RWPE1 (cell line): ENCODE results near the gene TTC8.
A peak's percentile ranks its signal among the peaks of the same experiment; 100 is the strongest.

Source experiments
- CTCF ChIA-PET: fragments of 350-600 bp; sonication (Branson Sonifier 250); formaldehyde crosslinking; extraction: SDS; loops from one replicate; lab custom pipeline; 2021; lab: Yijun Ruan, JAX
- POLR2A ChIA-PET: fragments of 400-600 bp; formaldehyde crosslinking; extraction: SDS; loops from one replicate; lab custom pipeline; 2020; ENCODE audit warnings: antibody characterized with exemption; ENCODE audit not compliant: low non-redundant PET; lab: Yijun Ruan, JAX
- DNase-seq: peaks from one replicate; pipeline ENCODE4 v3.0.0; 2012; ENCODE audit warnings: low spot score
- H3K27ac ChIP-seq: fragments of 450-650 bp; 2 replicates; pipeline ENCODE4 v1.5.1; 2017
- CTCF ChIP-seq: fragments of 450-650 bp; conservative IDR thresholded peaks from 2 replicates; pipeline ENCODE4 v1.5.1; 2017; ENCODE audit warnings: low read depth, mild to moderate bottlenecking

The TTC8 gene

DNA sequence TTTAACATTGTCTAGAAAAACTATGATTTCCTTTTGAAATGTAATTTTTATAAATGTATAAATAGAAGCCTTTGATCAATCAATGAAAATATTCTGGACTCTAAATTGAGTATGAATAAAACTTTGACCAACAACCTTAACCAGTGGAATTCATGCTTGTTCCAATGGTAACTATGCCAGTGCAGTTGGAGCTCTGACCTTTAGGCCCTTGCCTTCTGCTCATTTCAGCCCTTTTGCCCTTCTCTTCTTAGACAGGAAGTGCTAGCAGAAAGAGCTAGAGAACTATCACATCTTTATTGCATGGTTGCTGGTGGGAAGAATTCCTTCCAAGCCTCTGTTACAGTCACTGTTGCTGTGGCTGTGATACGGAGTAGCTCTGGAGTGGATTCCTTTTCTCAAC, 39.7 kb downstream of the TTC8 start:
- POLR2A ChIA-PET = no interaction called here
- no peak overlapping the region for H3K27ac ChIP-seq
- TF ChIP-seq CTCF = no peak
- CTCF ChIA-PET = interaction anchor here (1.6 kb wide), 1 partner anchor 196 kb away, joined by 8 read pairs; no protein-coding TSS in a partner anchor
- DNase-seq = no peak

GRCh38 chr14:88866305-88866704, 41.9 kb downstream of the TTC8 start:
- no peak overlapping the region for H3K27ac ChIP-seq
- CTCF ChIA-PET = no interaction called here
- no peak for DNase-seq
- TF ChIP-seq CTCF = no peak
- POLR2A ChIA-PET = no interaction called here

GRCh38 chr14:88868558-88869159, 44.2 kb downstream of the TTC8 start:
- peak; percentile 30 for DNase-seq
- no peak overlapping the region for H3K27ac ChIP-seq
- CTCF ChIA-PET = interaction anchor here (0.6 to 1.8 kb wide), 6 partner anchors 9 to 1070 kb away, joined by 3 to 12 read pairs (median 4); no protein-coding TSS in a partner anchor
- peak; percentile 63 for TF ChIP-seq CTCF
- POLR2A ChIA-PET = no interaction called here

- POLR2A ChIA-PET = no interaction called here
- DNase-seq = no peak
- CTCF ChIA-PET = interaction anchor here (0.6 to 1.2 kb wide), 2 partner anchors 200 to 204 kb away, joined by 3 read pairs; no protein-coding TSS in a partner anchor
- TF ChIP-seq CTCF = no peak
- H3K27ac ChIP-seq = no peak overlapping the region
Observed at GRCh38 chr14:88870777-88871176, 46.3 kb downstream of the TTC8 start.

DNA sequence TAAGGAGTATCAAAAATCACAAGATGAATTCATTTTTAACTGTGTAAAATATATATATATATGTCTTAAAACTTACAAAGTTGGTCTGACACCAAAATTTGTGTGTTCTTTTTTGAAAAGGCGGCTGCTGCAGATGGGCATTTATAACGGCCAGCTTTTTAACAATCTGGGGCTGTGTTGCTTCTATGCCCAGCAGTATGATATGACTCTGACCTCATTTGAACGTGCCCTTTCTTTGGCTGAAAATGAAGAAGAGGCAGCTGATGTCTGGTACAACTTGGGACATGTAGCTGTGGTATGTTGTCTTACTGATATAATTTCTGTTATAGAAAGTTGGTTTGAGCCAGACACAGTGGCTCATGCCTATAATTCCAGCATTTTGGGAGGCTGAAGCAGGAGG, 47.0 kb downstream of the TTC8 start:
- ChIA-PET POLR2A (no interaction called here), CTCF (interaction anchor here (1.2 kb wide), 1 partner anchor 204 kb away, joined by 3 read pairs; no protein-coding TSS in a partner anchor)
- H3K27ac ChIP-seq = no peak overlapping the region
- no peak for DNase-seq
- TF ChIP-seq CTCF = no peak

GRCh38 chr14:88872976-88873375, 48.5 kb downstream of the TTC8 start:
- no peak overlapping the region for H3K27ac ChIP-seq
- POLR2A ChIA-PET = no interaction called here
- CTCF ChIA-PET = no interaction called here
- TF ChIP-seq CTCF = no peak
- DNase-seq = no peak
